ENCODE measurements around the gene SPEN.
"Not testable (repeated sequence)": the region's sequence is repeated elsewhere in the genome, so short reads cannot be mapped to it uniquely, and the experiment has no call there.

SPEN gene

GRCh38 chr1:15834406-15835204, 12.9 kb upstream of the SPEN start:
- DNase-seq (ENCODE audit: low read depth in 2 of 2): peak; percentile 72 to 79

GRCh38 chr1:15835205-15835740, 12.2 kb upstream of the SPEN start:
- DNase-seq (ENCODE audit: low read depth in 2 of 2): peak in 1 of 2 donors; percentile 21

- peak; percentile 97 to 99 for DNase-seq (ENCODE audit: low read depth in 2 of 2)
Measured at GRCh38 chr1:15835741-15836510, 11.6 kb upstream of the SPEN start.

- not testable (repeated sequence) for DNase-seq (ENCODE audit: low read depth in 2 of 2)
Measured at GRCh38 chr1:15836511-15836771, 11.1 kb upstream of the SPEN start.

GRCh38 chr1:15836772-15837669, 10.5 kb upstream of the SPEN start:
- peak; percentile 34 to 50 for DNase-seq (ENCODE audit: low read depth in 2 of 2)

- DNase-seq (ENCODE audit: low read depth in 2 of 2): no peak
Measured at GRCh38 chr1:15837931-15838330, 9.6 kb upstream of the SPEN start.

GRCh38 chr1:15838721-15839120, 8.8 kb upstream of the SPEN start:
- DNase-seq (ENCODE audit: low read depth in 2 of 2): no peak

- DNase-seq (ENCODE audit: low read depth in 2 of 2): no peak
Measured at GRCh38 chr1:15843826-15844572, 3.5 kb upstream of the SPEN start.

- not testable (repeated sequence) for DNase-seq (ENCODE audit: low read depth in 2 of 2)
Measured at GRCh38 chr1:15846056-15846455, 1.5 kb upstream of the SPEN start.

- no peak for DNase-seq (ENCODE audit: low read depth in 2 of 2)
Measured at GRCh38 chr1:15847893-15848142, 311 bp downstream of the SPEN start.

GRCh38 chr1:15848143-15848928, 829 bp downstream of the SPEN start:
- DNase-seq (ENCODE audit: low read depth in 2 of 2): peak; percentile 2 to 25

GRCh38 chr1:15848929-15849774, 1.6 kb downstream of the SPEN start:
- DNase-seq (ENCODE audit: low read depth in 2 of 2): peak; percentile 24 to 39

- no peak for DNase-seq (ENCODE audit: low read depth in 2 of 2)
Measured at GRCh38 chr1:15849775-15850324, 2.3 kb downstream of the SPEN start.

GRCh38 chr1:15850471-15851001, 3.0 kb downstream of the SPEN start:
- DNase-seq (ENCODE audit: low read depth in 2 of 2): no peak

GRCh38 chr1:15851210-15852035, 3.9 kb downstream of the SPEN start:
- DNase-seq (ENCODE audit: low read depth in 2 of 2): no peak

- DNase-seq (ENCODE audit: low read depth in 2 of 2): no peak
Measured at GRCh38 chr1:15852036-15852827, 4.7 kb downstream of the SPEN start.

GRCh38 chr1:15852828-15853302, 5.4 kb downstream of the SPEN start:
- DNase-seq (ENCODE audit: low read depth in 2 of 2): no peak
